SHP77 (cell line): Measurements from ENCODE around the gene MGST2.

ENCODE experiments used
- DNase-seq, 2 experiments: peaks; one replicate each; lab custom pipeline; 2025; lab: John Stamatoyannopoulos, UW

The MGST2 gene

GRCh38 chr4:139643042-139643895 lies 22.4 kb upstream of the MGST2 start:
- no peak for DNase-seq

GRCh38 chr4:139645458-139645857 lies 20.2 kb upstream of the MGST2 start:
- no peak for DNase-seq

- DNase-seq: no peak
These were observed 18.4 kb upstream of the MGST2 start for GRCh38 chr4:139647184-139647583.

- DNase-seq: no peak
These were observed 17.7 kb upstream of the MGST2 start for GRCh38 chr4:139647952-139648351.

GRCh38 chr4:139651282-139652194 lies 14.1 kb upstream of the MGST2 start:
- DNase-seq: peak; percentile 13 to 34

GRCh38 chr4:139654516-139654915 lies 11.1 kb upstream of the MGST2 start:
- no peak for DNase-seq

GRCh38 chr4:139655116-139655515 lies 10.5 kb upstream of the MGST2 start:
- DNase-seq: peak; percentile 14 to 37

- peak; percentile 20 to 60 for DNase-seq
These were observed 8.8 kb upstream of the MGST2 start for GRCh38 chr4:139656614-139657486.

- DNase-seq: no peak
These were observed 7.4 kb upstream of the MGST2 start for GRCh38 chr4:139658185-139658584.

GRCh38 chr4:139658586-139659382 lies 6.8 kb upstream of the MGST2 start:
- no peak for DNase-seq

- no peak for DNase-seq
These were observed 5.7 kb upstream of the MGST2 start for GRCh38 chr4:139659735-139660424.

- DNase-seq: no peak
These were observed 5.0 kb upstream of the MGST2 start for GRCh38 chr4:139660568-139661043.

- DNase-seq: no peak
These were observed 2.0 kb upstream of the MGST2 start for GRCh38 chr4:139663561-139664138.

GRCh38 chr4:139664442-139664841 lies 1.2 kb upstream of the MGST2 start:
- no peak for DNase-seq

GRCh38 chr4:139665079-139665689 lies 435 bp upstream of the MGST2 start:
- no peak for DNase-seq

- DNase-seq: peak; percentile 10 to 36
These were observed 1.2 kb downstream of the MGST2 start for GRCh38 chr4:139666735-139667281.

- no peak for DNase-seq
These were observed 2.4 kb downstream of the MGST2 start for GRCh38 chr4:139668036-139668435.

GRCh38 chr4:139668658-139669201 lies 3.1 kb downstream of the MGST2 start:
- no peak for DNase-seq

GRCh38 chr4:139669335-139669734 lies 3.7 kb downstream of the MGST2 start:
- no peak for DNase-seq
